SW 1271 (cell line): ENCODE measurements around the gene TAS2R31.

ENCODE experiments used
- DNase-seq, 2 experiments: peaks; one replicate each; lab custom pipeline; 2025; lab: John Stamatoyannopoulos, UW

Gene TAS2R31

DNA sequence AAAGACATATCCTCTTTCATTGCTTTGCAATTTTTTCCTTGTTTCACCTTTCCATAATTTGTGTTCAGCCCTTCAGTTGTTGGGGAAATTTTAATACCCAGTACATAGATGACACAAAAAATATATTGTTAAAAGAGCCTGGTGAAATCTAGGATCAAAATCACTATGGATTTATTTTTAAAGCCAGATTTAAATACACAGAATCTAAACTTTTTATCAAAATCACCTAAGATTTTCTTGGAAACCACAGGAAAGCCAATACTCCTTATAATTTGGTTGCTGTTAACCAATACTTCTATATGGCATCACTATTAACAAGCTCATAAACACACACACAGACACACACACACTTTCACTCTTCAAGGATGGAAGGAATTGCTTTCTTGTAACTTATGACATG lies 33.0 kb downstream of the TAS2R31 start, which contains the start of gene TAS2R20:
Gene TAS2R20 (minus strand): TSS at position 101 of the 400 bp plus-strand sequence. CDS start 429 bp downstream, outside the sequence.
- DNase-seq, result no peak

- no peak for DNase-seq
Measured at GRCh38 chr12:10994307-10994706, 36.9 kb downstream of the TAS2R31 start.

- DNase-seq, result no peak
Measured at GRCh38 chr12:10989107-10989506, 42.1 kb downstream of the TAS2R31 start.

- no peak for DNase-seq
Measured at GRCh38 chr12:10986812-10987211, 44.4 kb downstream of the TAS2R31 start, which contains the start of gene TAS2R50. Gene TAS2R50 (minus strand): TSS chr12:10986912. CDS start chr12:10986860, 52 bp downstream.

DNA sequence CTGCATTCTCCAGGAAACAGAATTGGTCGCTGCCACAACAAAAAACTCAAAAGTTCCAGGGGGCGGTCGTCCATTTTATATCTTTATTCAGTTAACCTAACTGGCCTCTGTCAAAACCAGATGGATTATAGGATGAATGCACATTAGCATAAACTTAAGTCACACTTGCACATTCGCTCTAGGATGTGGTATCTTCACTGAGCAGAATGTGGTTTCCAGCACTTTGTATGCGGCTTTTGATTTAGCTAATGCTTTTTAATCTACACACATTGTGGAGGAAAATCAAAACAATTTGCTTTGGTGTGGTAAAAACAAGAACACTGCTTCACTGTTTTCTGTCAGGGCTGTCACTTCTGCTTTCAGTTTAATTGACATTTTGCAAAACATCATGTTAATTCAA lies 49.0 kb downstream of the TAS2R31 start:
- DNase-seq, result no peak
